NCI-H2171 (cell line): Measurements from ENCODE around the gene PFKFB4.
"Not testable (repeated sequence)": the region's sequence is repeated elsewhere in the genome, so short reads cannot be mapped to it uniquely, and the experiment has no call there.

Experiments
- DNase-seq: peaks from one replicate; lab custom pipeline; 2025; lab: John Stamatoyannopoulos, UW

The PFKFB4 gene

DNA sequence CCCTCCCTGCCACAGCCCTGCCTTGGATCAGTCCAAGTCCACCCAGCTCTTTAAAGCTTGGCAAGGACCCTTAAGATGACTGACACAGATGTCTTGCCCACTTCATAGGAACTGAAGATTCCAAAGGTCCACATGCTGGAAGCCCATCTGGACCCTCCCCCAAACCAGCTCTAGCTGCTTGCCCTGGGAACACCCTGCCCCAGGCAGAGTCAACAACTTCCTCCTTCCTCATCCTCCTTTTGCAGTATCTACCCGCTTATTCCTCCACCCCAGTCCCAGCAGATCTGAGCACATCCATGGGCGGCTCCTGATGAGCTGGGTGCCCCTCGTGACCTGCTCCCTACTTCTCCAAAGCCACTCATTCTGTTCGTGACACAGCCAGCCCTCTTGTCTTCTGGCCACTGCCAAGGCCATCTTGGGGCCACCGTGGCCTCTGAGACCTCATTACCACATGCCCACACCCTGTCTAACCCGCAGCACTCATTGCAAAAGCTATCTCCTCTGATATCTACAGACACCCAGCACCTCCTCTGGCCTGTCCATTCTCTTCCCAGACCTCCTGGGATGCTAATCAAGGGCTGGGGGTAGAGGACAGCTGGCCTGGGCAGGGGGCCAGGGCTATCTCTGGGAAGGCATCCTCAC, 2.0 kb upstream of the PFKFB4 start:
- no peak for DNase-seq

DNA sequence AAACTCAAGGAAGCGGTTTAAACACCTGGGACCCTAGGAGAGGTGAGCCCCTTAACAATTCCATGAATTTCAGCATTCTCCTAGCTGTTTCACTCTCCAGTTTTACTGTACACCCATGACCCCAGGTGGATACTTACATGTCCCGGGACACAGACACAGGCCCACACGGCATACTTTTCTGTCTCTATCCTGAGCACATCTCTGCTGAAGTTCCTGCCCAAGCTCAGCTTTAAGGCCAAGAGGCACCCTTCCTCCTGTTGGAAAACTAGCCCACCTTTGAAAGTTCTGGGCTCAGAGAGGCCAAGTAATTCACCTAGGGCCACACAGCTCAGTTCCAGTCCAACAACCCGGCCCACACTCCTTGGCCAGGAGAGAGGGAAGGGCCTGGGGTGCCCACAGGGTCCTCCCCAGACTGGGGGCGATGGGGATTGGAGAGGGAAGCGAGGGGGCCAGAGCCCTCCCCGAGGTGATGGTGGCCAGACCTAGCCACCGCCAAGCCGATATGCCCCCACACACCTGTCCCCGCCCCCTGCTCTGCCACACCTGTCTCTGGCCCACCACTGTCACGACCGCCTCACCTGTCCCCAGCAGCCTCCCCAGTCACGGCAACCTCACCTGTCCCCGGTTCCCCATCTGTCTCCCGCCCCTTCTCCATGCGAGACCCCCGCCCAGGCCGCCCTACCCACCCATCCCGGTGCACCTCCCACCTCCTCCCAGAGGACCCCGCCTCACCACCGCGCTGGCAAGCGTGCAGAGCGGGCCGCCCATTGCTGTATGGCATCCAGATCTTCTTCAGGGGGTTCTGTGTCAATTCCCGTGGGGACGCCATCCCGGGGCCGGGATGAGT, 431 bp downstream of the PFKFB4 start:
- DNase-seq = no peak

DNA sequence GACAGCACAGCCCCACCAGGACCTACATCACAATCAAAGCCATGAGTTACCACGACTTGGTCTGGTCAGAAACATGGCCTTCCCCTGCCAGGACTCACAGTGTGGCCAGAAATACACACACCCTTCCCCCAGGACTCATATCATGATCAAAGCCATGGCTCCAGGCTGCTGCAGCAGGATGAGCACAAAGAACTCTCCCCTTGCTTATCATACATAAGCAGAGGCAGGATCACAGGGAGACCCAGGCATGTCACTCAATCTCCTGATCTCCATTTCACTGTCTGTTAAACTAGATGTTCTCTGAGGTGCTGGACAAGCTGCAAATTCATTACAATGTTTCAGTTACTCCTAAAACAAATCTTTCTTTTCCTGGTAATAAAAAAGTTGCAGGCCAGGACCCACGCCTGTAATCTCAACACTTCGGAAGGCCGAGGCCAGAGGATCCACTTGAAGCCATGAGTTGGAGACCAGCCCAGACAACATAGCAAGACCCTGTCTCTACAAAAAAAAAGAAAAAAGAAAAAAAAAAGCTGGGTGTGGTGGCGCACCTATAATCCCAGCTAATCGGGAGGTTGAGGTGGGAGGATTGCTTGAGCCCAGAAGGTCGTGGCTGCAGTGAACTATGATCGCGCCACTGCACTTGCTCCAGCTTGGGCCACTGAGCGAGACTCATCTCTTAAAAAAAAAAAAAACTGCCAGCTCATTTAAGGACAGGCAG, 1.2 kb downstream of the PFKFB4 start:
- DNase-seq = no peak

DNA sequence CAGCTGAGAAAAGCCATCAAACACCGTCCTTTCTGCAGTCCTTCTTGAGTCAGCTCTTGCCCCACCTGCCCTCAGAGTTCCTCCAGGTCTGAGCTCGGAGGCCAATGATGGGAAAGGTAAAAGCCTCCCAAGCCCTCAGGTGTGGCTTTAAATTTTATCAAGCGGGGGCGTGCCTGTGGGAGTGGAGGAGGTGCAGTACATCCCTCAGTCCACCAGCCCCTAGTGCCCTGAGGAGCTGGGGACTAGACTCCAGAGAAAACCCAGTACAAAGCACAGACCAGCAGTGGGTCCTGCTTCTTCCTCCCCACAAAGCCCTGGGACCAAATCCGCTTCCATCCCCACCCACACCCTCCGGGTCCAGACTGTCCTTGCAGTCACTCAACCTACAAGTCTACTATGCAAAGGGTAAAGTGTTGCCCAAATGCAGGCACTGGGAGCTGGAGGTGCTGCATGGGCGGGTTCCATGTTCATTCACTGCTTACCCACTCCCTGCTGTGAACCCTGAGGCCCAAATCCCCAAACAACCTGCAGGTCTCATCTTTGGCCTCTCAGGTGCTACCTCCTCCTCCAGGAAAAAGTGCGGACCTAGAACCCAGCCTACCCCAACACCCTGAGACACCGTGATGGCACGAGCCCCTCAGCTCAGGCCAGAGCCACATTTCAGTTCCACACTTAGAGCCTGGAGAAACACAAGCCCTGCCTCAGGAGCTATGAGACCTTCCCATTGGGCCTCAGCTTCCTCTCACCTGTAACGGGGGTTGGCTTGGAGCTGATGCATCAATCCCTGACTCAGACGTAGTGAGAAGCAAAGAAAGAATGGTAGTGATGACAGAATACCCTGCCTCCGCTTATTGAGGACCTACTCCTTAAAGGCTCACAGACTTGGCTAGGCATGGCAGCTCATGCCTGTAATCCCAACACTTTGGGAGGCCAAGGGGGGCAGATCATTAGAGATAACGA, 2.4 kb downstream of the PFKFB4 start:
- no peak for DNase-seq

DNA sequence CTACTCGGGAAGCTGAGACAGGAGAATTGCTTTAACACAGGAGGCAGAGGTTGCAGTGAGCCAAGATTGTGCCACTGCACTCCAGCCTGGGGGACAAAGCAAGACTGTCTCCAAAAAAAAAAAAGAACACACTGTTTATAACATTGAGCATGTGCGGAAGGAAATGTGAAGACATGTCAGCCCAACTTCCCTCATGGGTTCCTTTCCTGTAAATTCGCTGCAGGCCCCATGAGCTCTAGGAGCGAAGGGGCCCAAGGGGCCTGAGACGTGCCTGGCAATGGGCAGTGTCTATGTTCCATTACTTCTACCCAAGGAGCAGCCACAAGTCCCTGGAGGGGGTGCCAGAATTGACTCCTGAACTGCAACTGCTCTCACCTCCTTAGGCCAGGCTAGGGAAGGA, 3.2 kb downstream of the PFKFB4 start:
- DNase-seq = no peak

DNA sequence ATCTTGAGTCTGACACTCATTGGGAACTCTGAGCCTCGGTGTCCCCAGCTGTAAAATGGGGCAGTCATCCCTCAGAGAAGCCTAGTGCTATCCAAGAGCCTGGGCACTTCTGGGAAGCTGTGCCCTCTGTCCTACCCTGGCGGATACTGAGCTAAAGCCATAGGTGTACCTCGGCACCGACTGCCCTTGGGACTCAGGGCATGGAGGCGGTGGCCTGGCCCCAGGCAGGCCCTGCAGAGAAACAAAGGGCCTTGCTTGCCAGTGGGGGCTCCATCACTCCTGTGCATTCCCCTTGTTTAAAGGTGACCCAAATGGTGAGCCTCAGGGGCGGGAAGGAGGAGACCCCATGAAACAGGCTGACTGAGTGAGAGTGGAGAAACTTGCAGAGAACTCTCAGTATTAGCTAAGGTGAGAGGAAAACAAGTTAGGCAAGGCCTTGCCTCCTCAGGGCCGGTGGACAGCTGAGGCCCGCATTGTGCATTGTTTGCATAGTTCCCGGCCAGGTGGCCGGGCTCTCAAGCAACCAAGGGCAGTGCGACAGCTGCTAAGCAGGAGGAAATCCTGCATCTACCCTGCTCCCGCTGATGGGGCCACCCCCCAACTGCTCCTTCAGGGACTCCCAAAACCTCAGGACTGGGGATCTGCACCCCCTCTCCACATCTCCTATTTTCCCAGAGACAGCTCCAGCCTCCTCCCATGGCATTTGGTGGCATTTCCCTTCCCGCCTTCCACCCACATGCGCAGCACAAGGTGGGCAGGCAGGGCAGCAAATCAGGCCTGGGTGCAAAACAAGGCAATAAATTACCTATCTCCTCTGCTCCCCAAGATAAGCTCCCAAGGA, 4.3 kb downstream of the PFKFB4 start:
- no peak for DNase-seq

DNA sequence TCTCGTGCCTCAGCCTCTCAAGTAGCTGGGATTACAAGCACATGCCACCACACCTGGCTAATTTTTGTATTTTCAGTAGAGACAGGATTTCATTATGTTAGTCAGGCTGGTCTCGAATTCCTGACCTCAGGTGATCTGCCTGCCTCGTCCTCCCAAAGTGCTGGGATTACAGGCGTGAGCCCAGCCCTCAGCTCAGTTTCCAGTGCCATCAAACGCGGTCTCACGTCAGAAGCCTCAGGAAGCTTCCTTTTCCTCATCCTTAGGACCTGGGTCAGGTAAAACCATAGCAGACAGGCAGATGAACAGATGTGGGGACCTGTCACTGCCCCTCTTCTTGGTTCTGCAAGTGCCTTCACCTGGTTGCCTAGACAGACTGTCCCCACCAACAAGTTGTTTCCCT, 5.0 kb downstream of the PFKFB4 start:
- DNase-seq = not testable (repeated sequence)

DNA sequence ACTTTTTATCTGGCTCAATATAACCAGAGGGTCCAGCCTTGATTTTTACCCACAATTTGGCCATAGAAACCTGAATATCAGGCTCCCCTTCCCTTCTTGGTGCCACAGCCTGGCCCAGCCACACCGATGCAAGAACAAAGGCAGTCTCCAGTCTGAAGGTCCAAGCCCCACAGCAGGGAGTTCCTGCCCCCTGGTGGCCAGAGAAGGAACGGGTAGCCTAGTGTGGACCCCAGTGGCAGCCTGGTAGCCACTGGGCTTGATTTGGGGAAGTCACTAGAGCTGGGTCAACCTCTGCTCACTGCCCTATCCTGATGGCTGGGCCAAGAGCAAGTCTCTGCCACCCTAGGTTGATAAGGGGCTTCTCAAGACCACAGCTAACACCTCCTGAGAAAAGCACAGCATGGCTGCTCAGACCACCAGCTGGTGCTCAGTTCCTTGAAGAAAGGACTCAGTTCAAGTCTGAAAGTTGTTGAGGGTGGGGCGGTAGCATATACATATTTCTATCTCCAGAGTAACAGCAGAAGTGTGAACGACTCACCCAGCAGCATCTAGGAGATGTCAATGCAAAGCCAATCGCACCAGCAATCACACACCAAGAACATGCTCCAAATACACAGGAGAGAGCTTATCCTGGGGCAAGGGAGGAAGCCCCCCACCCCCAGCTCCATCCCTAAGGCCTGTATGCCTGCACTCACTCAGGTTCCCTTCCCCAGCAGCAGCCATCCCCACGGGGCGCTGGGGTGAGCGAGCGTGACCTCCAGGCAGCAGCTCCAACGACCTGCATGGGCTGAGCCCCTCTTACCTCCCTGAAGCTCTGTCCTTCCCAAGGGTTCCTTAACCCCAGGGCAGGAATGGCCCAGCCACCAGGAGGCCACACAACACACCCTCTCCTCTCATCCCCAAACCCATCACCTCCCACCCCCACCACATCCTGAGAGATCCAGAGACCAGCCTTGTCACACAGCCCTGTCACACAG, 7.6 kb downstream of the PFKFB4 start:
- DNase-seq = no peak

DNA sequence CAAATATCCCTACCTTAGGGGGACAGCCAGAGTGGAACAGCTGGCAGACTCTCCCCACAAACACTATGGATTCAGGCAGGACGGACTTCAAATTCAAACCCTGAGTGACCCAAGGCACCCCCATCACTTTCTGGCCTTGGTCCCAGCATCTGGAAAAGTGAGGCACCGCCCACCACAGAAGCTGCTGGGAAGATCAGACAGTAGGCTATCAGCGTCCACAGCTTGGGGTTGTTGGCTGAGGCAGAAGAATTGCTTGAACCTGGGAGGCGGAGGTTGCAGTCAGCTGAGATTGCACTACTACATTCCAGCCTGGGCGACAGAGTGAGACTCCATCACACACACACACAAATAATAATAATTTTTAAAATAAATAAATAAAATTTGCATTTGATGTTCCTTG, 8.5 kb downstream of the PFKFB4 start:
- DNase-seq = no peak

DNA sequence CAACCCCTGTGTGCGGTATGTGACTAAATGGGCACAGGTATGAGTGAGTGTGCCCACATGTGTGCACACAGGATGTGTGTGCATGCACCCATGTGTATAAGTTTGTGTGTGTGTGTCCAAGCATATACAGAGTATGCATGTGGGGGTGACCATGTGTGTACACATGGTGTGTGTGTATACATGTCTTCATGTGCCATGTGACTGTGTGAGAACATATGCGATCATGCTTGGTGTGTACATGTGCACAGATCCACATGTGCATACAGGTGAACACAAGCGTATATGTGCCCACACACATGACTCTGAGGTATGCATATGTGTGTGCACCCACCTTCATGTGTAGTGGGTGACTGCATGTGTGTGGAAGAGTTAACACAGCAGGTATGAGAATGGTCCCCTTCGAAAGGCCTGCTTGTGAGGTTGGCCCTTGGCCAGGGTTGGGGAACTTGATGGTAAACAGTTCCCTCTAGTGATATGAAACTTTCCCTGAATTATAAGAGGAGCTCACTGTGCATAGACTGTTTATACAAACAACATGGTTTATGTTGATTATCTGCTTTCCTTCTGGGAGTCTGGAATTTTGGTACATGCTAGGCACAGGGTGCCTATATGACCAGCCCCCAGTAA, 10.3 kb downstream of the PFKFB4 start:
- no peak for DNase-seq

DNA sequence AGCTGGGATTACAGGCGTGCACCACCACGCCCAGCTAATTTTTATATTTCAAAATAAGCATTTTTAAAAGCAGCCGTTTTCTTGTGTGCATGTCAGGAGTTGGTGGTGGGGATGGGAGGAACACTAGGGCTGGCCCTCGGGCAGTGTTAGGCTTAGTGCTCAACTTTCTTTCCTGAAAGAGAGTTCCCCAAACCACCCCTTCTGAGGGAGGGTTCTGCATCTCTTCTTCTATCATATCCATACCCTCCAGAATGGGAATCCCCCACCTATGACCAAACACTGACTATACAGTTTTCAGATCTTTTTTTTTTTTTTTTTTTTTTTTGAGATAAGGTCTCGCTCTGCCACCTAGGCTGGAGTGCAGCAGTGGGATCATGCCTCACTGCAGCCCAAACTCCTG, 12.5 kb downstream of the PFKFB4 start:
- DNase-seq = no peak

DNA sequence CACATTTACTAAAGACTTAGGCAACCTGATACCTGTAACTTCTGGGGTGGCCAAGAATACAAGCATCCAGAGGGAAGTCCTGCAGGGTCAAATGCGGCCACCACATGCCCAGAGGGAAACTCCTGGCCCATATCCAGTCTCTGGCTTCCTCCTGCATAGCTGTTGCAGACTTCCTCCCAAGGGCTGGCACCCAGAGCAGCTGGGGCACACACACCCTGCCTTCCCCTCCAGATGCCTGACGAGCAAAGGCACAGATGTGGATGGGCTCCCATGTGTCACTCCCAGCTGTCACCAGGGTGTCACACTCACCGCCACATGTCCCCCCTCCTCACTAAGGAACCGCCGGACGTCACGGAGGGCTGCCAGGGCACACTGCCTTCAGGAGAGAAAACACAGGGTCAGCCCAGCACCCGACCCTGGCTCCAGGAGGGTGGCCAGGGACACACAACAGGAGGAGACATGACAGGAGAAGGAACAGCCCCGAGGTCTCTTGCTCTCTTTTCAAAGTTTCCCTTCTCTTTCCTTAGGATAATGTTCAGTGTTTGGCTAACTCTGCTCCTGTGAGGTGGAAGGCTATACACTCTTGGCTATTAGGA, 13.2 kb downstream of the PFKFB4 start:
- peak; percentile 41 for DNase-seq

DNA sequence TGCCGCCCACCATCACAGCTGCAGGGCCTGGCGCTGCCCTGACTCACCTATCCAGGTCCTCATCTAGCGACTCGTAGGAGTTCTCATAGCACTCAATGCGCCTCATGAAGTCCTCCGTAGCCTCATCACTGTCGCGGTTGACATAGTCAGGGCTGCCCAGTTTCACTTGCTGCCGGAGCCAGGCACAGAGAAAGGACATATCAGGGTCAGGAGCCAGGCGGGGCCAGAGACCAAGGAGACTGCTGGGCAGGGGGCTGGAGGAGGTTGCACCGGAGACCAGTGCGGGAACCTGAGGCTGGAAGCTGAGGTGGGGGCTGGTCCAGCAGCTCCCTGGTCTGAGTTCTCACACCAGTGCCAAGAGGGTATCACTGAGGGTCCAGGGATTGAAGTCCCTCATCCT, 18.2 kb downstream of the PFKFB4 start:
- DNase-seq = no peak

DNA sequence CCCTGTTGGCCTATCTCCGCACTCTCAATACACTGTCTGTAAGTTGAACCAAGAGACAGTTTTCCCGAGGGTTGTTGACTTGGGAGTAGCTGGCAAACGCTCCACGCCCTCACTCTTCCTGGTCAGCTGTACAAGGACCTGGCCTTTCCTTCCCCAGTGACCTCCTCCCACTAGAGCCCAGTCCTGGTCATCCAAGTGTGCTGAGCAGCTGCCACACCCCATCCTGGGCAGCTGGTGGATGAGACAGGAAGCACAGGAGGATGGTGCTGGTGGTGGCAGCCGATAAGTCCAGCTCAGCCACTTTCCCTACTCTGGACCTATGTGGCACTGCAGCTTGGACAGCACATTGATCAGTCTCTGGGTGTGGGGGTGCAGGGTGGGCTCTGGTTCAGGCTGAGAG, 19.8 kb downstream of the PFKFB4 start:
- no peak for DNase-seq

DNA sequence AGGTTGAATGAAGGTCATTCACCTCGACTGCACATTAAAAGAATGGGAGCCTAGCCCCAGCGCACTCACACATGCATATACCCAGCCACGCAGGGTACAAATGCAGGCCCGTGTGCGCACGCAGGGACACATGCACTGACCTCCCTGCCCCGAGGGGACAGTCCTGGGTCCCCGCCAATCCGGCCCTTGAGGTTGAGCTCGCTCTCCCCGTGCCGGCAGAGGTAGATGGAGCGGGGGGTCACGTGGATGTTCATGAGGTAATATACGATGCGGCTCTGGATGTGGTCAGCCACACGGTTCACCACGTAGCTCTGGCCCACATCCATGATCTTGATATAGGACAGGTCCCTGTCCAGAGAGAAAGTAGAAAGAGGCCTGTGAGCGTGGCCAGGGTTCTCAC, 20.5 kb downstream of the PFKFB4 start:
- DNase-seq = no peak

DNA sequence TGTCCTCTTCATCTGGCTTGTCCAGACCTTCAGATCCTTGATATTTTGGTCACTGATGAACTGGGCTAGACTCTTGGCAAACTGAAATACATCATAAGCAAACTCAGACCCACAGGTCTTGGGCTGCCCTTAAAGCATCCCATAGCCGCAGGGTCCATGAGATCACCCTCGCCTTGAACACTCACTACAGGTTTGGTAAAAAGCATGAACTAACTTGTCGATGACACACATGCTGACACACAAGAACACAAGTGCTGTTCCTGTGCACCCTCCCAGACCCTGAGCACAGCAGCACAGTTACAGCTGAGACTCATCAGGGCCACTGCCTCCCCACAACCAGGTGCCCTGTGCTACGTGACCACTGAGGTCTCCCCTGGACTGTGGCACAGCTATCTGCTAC, 21.0 kb downstream of the PFKFB4 start:
- no peak for DNase-seq

DNA sequence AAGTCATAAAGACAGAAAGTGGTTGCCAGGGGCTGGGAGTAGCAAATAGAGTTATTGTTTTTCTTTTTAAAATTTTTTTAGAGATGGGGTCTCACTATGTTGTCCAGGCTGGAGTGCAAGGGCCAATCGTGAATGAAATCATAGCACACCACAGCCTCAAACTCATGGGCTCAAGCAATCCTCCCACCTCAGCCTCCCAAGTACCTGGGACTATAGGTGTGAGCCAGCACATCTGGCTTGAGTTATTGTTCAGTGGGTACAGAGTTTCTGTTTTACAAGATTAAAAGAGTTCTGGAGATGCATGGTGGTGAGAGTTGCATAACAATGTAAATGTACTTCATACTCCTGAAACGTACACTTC, 23.6 kb downstream of the PFKFB4 start:
- no peak for DNase-seq

DNA sequence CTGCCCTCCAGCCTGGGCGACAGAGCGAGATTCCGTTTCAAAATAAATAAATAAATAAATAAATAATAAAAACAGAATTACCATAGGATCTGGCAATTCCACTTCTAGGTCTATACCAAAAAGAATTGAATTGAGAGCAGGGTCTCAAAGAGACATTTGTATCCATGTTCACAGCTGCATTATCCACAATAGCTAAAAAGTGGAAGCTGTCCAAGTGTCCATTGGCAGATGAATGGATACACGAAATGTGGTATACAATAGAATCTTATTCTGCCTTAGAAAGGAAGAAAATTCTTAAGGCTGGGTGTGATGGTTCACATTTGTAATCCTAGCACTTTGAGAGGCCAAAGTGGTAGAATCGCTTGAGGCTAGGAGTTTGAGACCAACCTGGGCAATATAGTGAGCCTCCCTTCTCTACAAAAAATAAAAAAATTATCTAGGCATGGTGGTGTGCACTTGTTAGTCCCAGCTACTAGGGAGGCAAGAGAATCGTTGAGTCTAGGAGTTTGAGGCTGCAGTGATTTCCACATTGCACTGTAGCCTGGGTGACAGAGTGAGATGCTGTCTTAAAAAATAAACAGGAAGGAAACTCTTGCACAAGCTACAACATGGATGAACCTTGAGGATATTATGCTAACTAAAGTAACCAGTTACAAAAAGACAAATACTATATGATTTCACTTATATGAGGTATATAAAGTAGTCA, 24.2 kb downstream of the PFKFB4 start:
- no peak for DNase-seq
